Mucosa of stomach (tissue), 1 donor: ENCODE measurements around the gene HINT3.
"Not testable (repeated sequence)": the region's sequence is repeated elsewhere in the genome, so short reads cannot be mapped to it uniquely, and the experiment has no call there.

Experiments
- H3K27me3 ChIP-seq: one replicate; pipeline ENCODE4 v1.7.0; 2013; ENCODE audit warnings: mild to moderate bottlenecking, low read length; ENCODE audit not compliant: control insufficient read depth, insufficient read depth
- H3K36me3 ChIP-seq: one replicate; pipeline ENCODE4 v1.7.0; 2013; ENCODE audit warnings: low read length; ENCODE audit not compliant: control insufficient read depth, insufficient read depth
- H3K4me1 ChIP-seq: one replicate; pipeline ENCODE4 v1.7.0; 2013; ENCODE audit warnings: mild to moderate bottlenecking, low read length; ENCODE audit not compliant: control insufficient read depth, insufficient read depth
- H3K4me3 ChIP-seq: one replicate; pipeline ENCODE4 v1.7.0; 2013; ENCODE audit warnings: low read length
- H3K9ac ChIP-seq: one replicate; pipeline ENCODE4 v1.7.0; 2013; ENCODE audit warnings: mild to moderate bottlenecking, low read length, moderate library complexity
- H3K9me3 ChIP-seq: one replicate; pipeline ENCODE4 v1.7.0; 2013; ENCODE audit warnings: mild to moderate bottlenecking, low read length, moderate library complexity; ENCODE audit not compliant: control insufficient read depth
- donor health status: Pancreatic carcinoma.

The HINT3 gene

GRCh38 chr6:125942672-125943527 lies 13.7 kb upstream of the HINT3 start:
- no peaks in the 10 kb centered on the region for H3K27me3 ChIP-seq

DNA sequence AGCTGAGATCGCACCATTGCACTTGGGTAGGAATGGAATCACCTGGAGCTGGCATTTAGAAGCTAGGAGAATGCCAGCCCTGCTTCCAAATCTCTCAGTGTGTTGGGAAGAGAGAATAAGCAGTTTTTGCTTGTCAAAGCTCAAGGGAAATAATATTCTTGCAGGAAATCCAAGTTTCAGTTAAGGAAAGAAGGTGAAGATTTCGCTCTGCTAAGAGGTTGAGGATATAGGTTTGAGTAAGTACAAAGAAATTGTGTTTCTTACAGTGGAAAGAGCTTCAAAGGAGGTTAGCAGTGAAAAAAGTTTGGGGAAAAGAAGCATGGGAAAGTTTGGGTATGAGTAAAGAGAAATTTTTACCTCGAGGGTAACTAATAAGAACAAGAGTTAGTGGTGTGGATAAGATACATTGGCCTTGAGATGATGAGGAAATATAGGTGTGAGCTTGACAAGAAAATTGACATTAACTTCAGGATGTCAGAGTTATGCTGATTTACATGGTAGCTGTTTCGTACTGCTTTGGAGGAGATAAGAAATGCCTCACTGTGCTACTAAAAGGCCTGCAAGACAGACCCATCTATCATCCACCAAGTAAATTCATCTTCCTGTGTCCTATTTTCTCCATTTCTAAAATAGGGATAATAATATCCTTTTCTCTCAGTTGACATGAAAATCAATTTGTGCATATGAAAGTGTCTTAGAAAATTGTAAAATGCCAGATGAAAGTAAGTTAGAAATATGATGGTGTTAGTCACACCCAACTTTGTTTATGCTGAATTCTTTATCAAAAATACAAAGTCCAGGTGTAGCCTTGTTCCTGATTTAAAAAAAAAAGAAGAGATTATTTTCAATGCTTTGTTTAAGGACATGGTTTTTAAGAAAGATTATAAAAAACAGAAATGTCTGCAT lies 12.8 kb upstream of the HINT3 start:
- no peak overlapping the region for H3K4me3 ChIP-seq
- no peaks in the 10 kb centered on the region for H3K36me3 ChIP-seq
- H3K9me3 ChIP-seq, result no peaks in the 10 kb centered on the region
- peaks cover 66% of the 10 kb centered on the region for H3K4me1 ChIP-seq
- H3K9ac ChIP-seq, result peak overlapping the region; percentile 34
- H3K27me3 ChIP-seq, result no peaks in the 10 kb centered on the region

More at GRCh38 chr6:125942672-125943527, 13.7 kb upstream of the HINT3 start:
- H3K4me1 ChIP-seq, result peaks cover 58% of the 10 kb centered on the region
- H3K4me3 ChIP-seq, result no peak overlapping the region
- no peaks in the 10 kb centered on the region for H3K9me3 ChIP-seq
- H3K36me3 ChIP-seq, result no peaks in the 10 kb centered on the region
- no peak overlapping the region for H3K9ac ChIP-seq

GRCh38 chr6:125944434-125944816 lies 12.1 kb upstream of the HINT3 start:
- Histone ChIP-seq H3K9ac (peak overlapping the region; percentile 34), H3K27me3 (no peaks in the 10 kb centered on the region), H3K4me1 (peaks cover 66% of the 10 kb centered on the region), H3K4me3 (no peak overlapping the region), H3K9me3 (no peaks in the 10 kb centered on the region), H3K36me3 (no peaks in the 10 kb centered on the region)

DNA sequence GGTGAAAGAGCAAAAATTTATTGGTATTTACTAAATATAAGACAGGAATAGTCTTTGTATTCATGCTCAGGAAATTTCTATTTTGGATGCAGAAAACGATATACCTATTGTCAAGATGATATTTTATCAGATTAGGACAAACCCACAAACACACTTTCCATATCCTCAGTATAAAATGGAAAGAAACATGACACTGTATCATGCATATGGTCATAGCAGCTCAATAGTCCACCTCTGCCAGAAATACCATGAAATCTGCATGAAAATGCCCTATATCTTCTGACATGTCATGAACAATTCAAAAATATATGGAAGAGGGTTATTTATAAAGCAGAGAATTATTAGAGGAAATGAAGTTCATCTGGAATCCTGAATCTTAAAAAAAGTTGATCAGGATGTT lies 11.7 kb upstream of the HINT3 start:
- H3K36me3 ChIP-seq, result no peaks in the 10 kb centered on the region
- no peak overlapping the region for H3K4me3 ChIP-seq
- H3K27me3 ChIP-seq, result no peaks in the 10 kb centered on the region
- peak overlapping the region; percentile 34 for H3K9ac ChIP-seq
- H3K4me1 ChIP-seq, result peaks cover 66% of the 10 kb centered on the region
- no peaks in the 10 kb centered on the region for H3K9me3 ChIP-seq

GRCh38 chr6:125945378-125946141 lies 11.0 kb upstream of the HINT3 start:
- H3K9ac ChIP-seq, result no peak overlapping the region
- peaks cover 66% of the 10 kb centered on the region for H3K4me1 ChIP-seq
- H3K4me3 ChIP-seq, result no peak overlapping the region
- H3K36me3 ChIP-seq, result no peaks in the 10 kb centered on the region
- no peaks in the 10 kb centered on the region for H3K27me3 ChIP-seq
- no peaks in the 10 kb centered on the region for H3K9me3 ChIP-seq

- no peaks in the 10 kb centered on the region for H3K36me3 ChIP-seq
- no peaks in the 10 kb centered on the region for H3K9me3 ChIP-seq
- H3K4me1 ChIP-seq, result peaks cover 52% of the 10 kb centered on the region
These were observed 9.0 kb upstream of the HINT3 start for GRCh38 chr6:125947615-125948014.

DNA sequence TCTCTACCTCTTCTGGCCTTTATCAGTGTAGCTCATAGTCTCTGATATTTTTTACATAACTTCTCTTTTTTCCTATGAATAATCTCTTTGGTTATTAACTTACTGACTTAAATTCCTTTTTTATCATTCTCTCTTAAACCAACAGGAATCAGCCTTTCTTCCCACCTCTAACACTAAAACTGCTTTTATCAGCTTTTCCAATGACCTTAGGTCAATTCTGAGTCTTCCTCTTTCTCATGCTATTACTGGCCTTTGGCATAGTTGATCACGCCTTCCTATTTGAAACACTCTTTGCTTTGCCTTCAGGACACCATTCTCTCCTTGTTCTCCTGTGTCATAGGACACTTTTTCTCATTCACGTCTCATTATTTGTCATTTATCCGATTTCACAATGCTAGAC lies 8.1 kb upstream of the HINT3 start:
- Histone ChIP-seq H3K27me3 (no peaks in the 10 kb centered on the region), H3K9me3 (no peaks in the 10 kb centered on the region), H3K4me3 (no peak overlapping the region), H3K4me1 (peaks cover 50% of the 10 kb centered on the region), H3K36me3 (no peaks in the 10 kb centered on the region), H3K9ac (no peak overlapping the region)

More at GRCh38 chr6:125947615-125948014, 9.0 kb upstream of the HINT3 start:
- Histone ChIP-seq H3K9ac (no peak overlapping the region), H3K27me3 (no peaks in the 10 kb centered on the region), H3K4me3 (no peak overlapping the region)

DNA sequence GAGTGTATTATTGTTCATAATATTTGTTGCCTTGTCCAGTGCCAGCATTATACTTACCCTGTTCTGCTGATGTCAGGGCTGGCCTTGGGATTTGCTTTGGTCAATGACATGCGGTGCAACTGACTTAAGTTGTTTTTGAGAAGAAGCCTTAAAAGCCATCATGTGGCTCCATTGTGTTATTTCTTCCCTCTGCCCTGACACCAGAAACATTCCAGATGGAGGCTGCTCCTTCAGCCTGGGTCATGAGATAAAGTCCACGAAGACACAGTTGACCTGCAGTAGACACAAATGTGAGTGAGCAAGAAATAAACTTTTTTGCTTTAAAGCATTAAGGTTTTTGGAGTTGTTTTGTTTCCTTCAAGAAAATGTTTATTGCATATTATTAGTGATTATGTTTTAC lies 7.5 kb upstream of the HINT3 start:
- Histone ChIP-seq H3K4me1 (peaks cover 48% of the 10 kb centered on the region), H3K36me3 (no peaks in the 10 kb centered on the region), H3K27me3 (no peaks in the 10 kb centered on the region), H3K9ac (no peak overlapping the region), H3K4me3 (no peak overlapping the region), H3K9me3 (no peaks in the 10 kb centered on the region)

GRCh38 chr6:125950293-125950692 lies 6.3 kb upstream of the HINT3 start:
- Histone ChIP-seq H3K36me3 (no peaks in the 10 kb centered on the region), H3K9ac (no peak overlapping the region), H3K9me3 (no peaks in the 10 kb centered on the region), H3K4me3 (no peak overlapping the region), H3K4me1 (peaks cover 40% of the 10 kb centered on the region), H3K27me3 (no peaks in the 10 kb centered on the region)

DNA sequence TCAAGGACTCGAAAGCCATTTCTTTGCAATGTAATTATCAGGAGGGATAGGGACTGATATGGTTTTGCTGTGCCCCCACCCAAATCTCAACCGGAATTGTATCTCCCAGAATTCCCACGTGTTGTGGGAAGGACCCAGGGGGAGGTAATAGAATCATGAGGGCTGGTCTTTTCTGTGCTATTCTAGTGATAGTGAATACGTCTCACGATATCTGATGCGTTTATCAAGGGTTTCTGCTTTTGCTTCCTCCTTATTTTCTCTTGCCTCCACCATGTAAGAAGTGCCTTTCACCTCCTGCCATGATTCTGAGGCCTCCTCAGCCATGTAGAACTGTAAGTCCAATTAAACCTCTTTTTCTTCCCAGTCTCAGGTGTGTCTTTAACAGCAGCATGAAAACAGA lies 5.9 kb upstream of the HINT3 start:
- H3K4me3 ChIP-seq, H3K9me3 ChIP-seq, H3K36me3 ChIP-seq, H3K27me3 ChIP-seq, H3K9ac ChIP-seq: not testable (repeated sequence)
- H3K4me1 ChIP-seq, result peaks cover 36% of the 10 kb centered on the region

DNA sequence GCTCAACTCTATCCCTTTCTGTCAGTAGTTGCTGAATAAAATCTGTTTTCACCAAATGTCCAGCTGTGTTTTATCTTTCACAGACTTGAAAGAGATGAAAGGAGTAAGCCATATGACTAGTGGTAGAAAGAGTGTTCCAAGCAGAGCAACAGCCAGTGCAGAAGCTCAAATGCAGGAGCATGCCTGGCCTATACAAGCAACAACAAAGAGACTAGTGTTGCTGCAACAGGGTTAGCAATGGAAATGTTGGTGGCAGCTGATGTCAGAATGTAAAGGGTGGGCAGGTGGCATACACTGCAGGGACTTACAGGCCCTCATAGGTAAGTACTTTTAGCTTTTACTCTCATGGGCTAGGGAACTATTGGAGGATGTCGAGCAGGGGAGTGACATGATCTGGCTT lies 5.2 kb upstream of the HINT3 start:
- Histone ChIP-seq H3K4me3 (no peak overlapping the region), H3K36me3 (no peaks in the 10 kb centered on the region), H3K4me1 (peaks cover 30% of the 10 kb centered on the region), H3K9ac (no peak overlapping the region), H3K9me3 (no peaks in the 10 kb centered on the region), H3K27me3 (no peaks in the 10 kb centered on the region)
